HG03097 (cell line): ENCODE measurements around the gene BCL6.
A peak's percentile ranks its signal among the peaks of the same experiment; 100 is the strongest.

Source experiments
- ATAC-seq: cut with Tn5 transposase; IDR thresholded peaks from one replicate; pipeline ENCODE4 v1.9.1; 2021; ENCODE audit not compliant: unreplicated experiment, low FRiP score

The BCL6 gene

DNA sequence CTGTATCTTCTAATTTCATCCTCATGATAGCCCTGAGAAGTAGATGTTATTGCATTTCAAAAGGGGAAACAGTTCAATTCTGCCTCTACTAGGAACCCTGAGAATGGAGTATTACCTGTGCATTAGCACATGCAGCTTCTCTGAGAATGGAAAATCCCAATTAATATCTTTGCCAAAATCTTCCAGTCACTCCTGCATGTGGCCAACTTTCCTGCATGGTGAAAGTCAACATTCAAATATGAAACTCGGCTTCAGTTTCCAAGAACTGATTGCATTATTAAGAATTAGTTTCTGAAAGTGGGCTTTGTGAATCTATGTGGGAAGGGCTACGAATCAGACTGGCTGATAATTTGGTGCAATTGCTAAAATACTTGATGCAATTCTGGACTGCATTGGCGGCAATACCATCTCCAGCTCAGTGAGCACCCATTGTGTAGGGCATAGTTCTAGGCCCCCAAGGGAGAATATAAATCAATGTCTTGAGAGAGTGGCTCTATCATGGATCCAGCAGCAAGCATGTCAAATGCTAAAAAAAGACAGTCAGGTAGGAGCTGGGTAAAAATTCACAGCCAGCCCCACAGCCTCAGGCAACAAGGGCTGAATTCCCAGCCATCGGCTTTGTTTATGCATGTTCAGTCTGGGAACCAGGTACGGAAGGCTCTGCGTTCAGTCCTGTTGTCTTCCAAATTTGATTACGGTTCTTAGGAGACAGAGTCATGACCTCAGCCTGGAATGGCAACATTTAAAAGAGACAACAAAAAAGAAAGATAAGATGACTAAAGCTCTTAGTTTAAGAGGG lies 18.8 kb upstream of the BCL6 start:
- ATAC-seq, result no peak

DNA sequence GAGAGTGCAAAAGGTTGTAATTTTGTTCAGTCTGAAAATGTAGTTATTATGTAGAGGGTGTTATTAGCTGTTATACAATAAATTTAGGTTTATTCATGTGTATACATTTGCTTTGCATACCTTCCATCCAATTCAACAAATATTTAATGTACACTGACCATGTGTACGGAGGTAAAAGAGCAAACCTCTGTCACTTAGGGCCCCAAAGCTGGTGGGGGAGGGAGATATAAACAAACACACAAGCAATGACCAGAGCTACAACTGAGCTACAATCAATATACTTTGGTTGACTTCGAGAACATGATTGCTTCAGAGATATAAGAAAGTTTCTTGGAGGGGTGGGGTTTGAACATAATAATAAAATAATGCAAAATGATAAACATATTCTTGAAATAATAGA lies 17.5 kb upstream of the BCL6 start:
- no peak for ATAC-seq

DNA sequence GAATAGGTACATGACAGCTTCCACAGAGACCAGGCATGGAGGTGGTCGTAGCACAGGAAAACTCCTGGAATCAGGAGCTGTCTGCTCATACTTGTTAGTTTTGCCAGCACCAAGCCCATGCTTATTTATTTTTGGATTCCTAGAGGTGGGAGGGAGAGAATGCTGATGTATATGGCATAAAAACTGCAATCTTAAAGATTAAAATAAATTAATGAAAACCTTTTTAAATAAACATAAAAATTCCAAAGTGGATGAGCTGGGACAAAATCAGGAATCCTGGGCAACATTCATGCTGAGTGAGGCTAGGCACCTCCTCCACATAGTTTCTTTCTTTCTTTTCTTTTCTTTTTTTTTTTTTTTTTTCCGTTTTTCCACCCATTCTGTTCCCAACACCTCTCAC lies 14.3 kb upstream of the BCL6 start:
- no peak for ATAC-seq

DNA sequence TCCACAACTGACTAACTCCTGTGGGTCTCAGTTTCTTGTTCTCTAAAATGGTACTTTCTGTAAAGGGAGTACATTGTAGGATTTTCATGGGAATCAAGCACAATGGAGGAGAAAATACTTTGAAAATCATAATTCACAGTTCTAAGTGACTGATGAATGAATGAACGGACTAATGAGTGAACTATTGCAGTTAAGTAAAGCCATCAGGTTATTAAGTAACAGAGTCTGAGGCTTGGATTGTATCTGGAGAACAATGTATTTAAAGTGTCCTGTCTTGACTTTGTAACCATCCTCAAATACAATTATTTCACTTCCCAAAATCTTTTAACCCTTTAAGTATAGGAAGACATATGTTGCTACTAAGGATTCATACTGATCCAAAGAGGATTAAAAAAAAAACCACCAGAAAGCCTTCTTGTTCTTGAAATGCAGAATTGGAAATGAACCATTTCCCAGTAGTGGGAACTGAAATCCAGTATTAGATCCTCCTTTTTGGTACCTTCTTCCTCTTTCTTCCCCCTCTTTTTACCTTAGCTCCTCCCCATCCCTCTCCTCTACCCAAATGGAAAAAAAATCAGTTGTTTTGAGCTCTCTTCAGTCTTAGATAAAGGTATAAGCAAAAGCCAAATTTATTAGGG lies 13.2 kb upstream of the BCL6 start:
- ATAC-seq, result no peak

DNA sequence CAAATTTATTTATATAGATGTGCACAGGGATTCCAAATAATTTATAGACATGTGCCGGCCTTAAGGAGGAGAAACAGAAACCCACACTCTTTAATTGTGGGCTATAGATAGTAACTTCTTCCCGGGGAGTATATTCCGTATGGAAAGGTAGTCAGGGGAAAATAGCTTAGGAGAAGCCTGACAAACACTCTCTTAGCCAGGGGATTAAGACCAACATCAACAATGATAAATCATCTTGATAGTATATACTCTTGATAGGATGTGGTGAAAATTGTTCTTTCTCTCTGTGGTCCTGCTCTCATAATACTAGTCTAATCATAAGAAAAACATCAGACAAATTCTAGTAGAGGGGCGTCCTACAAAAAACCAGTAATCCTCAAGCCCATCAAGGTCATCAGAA lies 8.2 kb upstream of the BCL6 start:
- ATAC-seq, result no peak

DNA sequence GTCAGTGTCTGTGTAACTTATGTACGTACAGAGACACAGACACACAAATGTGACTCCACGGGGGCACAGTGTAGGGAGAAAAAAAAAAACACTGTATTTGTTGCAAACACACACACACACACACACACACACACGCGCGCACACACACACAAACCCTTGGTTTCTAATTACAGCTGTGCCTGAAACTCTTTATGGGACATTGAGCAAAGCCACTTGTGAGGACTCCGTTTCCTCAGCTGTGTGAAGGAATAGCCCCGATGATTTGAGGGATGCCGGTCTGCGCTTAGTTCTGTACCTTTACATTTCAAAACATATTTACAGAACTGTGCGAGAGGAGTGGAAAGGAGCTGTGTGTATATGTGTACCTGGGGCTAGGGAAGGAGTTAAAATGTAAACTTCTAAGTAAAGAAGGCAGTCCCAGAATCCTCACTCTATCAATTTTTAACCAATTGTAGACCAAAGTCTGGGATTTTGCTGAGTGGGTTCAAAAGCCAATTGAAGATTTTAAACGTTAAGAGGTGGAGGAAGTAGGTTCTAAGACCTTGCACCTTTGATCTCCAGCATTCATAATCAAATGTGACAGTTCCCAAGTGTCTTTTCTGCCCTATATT lies 5.3 kb upstream of the BCL6 start:
- no peak for ATAC-seq

DNA sequence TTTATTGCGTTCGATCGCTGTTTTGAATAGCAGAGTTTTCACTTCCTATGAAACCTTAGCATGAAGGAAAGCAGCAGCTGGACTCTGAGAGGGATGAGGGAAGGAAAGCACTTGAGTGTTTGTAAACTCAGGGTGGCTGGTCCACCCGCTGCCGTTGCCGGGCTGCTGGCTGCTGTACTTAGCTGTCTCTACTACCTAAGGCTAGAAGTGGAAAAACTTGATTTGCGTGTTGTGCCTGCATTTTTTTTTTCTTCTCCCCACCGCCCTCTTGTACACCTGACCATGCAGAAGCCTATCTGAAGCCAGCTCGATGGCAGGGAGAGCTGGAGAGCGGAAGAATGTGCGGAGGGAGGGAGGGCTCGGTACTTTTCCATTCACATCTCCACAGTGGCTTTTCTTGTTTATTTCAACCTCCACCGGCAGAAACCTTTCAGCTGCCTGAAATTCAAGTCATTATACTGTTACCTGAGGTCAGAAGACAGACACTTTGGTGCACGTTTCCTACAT lies 4.8 kb upstream of the BCL6 start:
- ATAC-seq, result no peak

DNA sequence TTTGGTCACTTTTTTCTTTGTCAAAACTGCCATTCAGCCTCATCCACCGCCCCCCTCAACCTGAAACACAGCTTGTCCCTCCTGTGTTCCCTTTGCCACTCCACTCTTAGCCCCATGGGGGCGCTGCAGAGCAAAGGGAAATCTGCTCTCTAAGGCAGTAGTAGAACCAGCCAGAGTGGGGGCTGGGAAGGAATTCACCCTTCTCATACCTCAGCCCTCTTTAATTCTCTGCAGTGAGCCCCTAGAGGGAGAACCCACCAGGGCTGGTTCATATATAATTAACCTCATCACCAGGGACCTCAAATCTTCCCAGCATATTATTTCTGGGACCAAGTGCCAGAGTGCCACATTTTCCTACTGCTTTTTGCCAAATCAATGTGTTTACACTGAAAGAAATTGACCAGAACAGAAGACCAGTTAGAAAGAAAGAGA lies 2.8 kb upstream of the BCL6 start:
- ATAC-seq, result peak; percentile 51

DNA sequence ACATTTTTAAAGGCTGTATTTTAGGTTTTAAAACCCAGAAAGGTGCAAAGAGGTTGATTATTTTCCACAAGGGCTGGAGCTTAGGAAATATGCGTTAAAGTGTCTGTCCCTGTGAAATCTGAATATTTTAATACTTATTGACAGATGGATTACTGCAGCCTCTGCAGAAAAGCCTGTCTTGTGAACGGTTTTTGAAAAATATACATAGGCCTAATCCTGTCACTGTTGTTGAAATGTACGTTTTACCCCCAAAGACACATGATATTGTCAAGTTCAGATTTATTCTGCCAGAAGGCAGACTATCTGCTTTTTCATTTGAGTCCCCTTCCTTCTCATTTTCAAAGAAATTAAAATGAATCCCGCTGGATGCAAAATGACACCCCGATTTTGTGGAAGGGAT lies 2.2 kb upstream of the BCL6 start:
- no peak for ATAC-seq

DNA sequence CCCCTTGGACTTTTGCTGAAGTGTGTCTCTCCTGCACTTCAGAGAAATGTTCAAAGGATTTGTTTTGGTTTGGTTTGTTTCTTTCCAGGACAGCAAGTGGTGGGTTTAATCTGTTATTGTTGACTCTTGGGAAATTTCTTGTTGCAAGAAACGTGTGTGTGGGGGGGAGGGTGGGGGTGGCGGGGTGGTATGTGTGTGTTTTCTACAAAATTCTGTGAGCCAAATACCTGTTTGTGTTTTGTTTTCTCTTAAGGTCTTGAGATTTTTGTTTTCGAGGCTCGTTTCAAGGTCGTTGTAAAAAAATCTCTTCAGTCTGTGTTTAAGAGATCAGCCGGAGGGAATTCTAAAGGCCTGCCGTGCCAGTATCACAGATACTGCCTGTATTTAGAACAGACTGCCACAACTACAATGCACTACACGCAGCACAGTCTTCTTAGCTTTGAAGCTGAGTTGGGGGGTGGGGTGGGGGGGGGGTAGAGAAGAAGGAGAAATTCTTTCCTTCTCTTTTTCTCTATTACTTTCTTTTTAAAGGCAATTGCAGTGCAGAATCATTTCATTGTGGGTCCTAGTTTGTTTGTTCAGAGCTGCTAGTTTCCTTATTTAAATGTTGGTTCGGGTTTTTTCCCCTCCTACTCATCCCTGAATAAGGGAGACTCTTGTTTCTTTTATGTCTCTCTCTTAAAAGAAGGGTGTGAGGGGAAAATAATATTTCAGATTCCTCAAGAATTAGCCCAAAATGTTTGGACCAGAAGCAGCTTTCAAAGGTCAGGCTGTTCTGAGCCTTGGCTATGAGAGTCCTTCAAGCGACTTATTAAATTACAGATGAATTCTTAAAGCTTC lies 1.4 kb upstream of the BCL6 start:
- ATAC-seq, result no peak

DNA sequence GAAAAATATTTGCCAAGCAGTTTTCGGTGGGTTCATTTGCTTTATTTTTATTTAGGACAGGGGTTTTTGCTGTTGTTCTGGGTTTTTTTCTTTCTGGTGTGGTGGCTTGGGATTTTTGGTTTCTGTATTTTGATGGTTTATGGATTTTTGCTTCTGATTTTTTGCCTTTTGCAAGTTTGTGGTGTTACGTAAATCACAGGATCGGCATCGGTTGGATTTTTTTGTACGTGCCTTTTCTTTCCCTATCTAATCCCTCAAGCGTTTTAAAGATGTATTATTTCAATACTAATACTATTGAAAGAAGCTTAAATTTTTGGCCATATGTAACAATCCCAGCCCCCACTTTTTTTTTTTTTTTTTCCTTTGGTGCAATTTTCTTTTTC lies 782 bp upstream of the BCL6 start:
- ATAC-seq, result no peak

DNA sequence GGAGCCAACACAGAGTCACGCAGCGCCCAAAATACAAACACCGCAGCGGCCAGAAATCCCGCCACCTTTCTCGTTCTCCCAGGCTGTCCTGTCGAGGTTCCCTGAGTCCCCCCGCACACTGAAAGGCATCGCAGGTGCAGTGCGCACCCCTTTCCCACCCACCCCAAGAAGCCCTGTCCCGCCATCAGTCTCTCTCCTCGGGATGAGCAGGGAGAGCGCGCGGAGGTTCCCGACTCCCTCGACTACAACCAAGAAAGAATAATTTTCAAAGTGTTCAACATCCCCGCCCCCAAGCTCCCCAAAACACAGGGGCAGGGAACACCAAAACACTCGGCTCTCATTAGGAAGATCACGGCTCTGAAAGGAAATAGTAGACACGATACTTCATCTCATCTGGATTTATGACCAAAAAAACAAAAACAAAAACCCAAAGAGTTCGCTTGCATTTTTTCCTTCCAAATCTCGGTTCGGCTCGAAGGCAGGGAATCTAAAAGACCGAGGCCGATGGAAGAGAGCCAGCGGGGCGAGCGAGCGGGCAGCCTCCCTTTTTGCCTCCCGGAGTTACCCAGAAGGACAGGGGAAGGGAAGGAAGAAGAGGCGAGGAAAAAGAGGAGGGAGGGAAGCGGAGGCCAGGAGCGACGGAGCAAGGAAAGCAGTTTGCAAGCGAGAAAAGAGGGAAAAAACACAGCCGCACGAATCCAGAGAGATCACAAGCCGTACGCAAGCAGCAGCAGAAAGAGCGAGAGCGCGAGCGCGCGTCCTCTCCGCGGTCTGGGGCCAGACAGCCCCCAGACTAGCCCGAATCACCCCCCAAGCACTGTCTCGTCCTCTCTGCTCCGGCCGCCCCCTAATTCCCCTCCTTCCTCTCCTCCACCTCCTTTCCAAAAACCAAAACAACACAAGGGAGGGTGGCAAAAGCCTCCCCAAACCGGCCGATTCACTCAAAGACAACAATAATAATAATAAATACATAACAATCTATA lies 808 bp downstream of the BCL6 start:
- no peak for ATAC-seq

DNA sequence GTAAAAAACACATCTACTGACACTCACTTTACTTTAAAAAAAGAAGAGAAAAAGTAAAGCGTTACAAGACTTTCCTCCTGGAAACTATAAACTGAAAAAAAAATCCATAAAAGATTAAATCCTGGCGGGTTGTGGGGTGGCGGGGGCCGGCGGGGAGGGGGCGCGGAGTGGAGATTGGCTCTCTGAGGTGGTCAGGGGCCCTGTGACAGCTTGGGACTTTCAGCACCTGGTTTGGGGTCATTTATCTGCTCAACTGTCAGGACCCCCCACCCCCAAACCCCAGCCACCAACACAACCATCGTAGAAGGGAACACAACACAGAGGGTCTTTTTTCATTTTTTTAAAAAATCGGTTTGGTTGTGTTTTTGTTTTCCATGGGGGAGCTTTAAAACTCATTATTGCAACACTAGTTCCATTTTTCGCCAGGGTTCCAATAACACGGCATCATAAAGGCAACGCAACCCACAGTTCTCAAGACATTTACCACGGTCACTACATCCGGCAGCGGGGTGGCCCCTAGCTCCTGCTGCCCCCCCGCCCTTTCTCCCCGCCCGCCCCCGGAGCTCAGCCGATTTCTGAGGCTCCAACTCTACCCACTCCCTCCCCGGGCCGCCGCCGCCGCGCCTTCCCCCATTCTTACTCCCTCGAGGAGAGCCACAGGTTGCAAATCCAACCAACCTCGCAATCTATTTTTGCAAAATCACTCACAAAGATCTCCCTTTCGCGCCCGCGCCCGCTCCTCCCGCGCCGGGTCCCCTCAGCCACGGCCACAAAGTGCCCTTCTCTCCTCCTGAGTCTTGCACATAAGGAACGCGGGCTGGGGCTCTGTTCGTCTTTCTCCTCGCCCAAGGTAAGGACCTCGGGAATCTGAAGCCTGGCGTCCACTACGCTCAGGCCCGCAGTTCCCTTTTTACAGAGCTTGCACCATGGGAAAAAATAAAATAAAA lies 1.8 kb downstream of the BCL6 start:
- ATAC-seq, result no peak

DNA sequence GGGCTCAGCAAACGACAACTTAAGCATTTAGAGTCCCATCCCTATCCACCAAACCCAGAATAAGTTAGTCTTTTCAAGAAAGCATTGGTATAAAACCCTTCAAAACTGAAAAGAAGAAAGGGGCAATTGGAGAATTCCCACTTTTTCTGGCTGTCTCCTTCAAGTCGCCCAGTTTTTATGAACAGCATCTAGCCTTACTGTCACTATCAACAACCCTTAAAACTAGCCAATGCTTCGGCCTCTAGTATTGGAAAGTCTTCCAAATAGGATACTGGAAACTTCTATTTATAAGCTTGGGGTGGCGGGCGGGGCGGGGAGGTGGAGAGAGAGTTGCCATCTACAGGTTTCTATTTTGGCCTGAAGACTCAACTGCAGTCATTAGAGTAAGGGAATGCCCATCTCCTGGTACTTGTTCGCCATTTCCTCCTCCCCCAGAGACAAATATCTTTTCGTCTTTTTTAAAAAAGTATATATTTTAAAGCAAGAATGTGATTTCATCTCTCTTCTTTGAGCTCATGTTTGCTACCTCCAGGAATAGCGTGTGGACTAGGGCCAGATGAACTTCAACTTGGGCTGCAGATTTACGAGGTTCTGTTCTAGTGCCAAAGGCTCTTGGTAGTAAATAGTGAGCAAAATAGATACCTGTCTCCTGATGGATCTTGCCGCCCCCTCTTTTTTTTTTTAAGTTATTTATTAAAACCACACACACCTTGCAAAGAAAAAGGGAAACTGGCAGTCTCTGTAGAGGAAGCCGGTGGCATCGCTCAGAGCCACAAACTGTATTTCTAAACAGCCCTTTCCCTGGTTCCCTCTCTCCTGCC lies 2.7 kb downstream of the BCL6 start:
- no peak for ATAC-seq

DNA sequence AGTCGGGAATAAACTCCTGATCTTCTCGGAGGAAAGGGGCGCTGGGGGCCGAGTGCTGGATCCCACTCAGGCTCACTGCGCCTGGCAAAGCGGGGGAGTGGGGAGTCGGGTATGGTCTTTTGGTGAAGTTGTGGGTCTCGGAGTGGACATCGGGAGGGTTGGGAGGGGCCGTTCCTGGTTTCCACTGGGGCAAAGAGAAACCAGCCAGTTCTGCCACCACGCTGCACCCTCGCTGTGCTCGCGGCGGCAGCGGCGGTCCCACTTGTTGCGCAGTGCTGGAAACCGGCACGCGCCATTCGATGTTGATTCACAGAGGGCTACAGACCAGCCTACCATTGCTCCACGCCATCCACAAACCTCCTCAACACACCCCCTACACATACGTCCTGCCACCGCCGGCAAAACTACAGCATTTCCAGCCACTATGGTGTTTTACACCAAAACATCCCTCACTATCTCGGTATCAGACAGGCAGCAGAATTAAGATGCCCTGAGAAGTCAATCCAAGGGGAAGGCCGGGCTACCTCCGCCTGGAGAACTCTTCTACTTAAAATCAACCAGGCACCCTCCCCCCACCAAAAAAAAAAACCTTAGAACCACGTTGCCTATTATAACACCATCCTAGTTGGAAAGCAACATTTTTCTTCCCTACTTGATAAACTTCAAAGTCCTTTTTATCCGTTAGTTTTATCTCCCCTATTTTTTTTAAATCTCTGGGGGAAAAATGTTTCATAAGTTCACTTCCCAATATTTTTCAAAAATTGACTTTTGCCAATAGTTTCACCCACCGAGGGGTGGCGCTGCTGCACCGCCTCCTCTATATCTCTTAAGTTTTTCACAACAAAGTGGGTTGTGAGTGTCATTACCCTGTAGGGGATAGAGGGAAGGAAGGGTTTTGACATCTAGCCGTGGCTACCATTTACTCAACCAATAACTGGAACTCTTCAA lies 3.6 kb downstream of the BCL6 start:
- ATAC-seq, result no peak
